Measurements from ENCODE around the gene CENPP.
A peak's percentile ranks its signal among the peaks of the same experiment; 100 is the strongest.

Gene CENPP

GRCh38 chr9:92315456-92315855 lies 10.3 kb upstream of the CENPP start:
- no peak for DNase-seq

- DNase-seq, result no peak
Observed at GRCh38 chr9:92324431-92324830, 1.3 kb upstream of the CENPP start.

GRCh38 chr9:92324889-92325268 lies 874 bp upstream of the CENPP start:
- no peak for DNase-seq

- DNase-seq, result no peak
Observed at GRCh38 chr9:92325991-92326500, 293 bp downstream of the CENPP start.

GRCh38 chr9:92327283-92327850 lies 1.6 kb downstream of the CENPP start:
- DNase-seq, result no peak

- DNase-seq, result no peak
Observed at GRCh38 chr9:92328225-92328624, 2.5 kb downstream of the CENPP start.

- no peak for DNase-seq
Observed at GRCh38 chr9:92332577-92333281, 7.0 kb downstream of the CENPP start.

GRCh38 chr9:92333282-92333634 lies 7.5 kb downstream of the CENPP start:
- DNase-seq, result no peak

GRCh38 chr9:92341578-92341977 lies 15.8 kb downstream of the CENPP start:
- DNase-seq, result no peak

GRCh38 chr9:92342825-92343488 lies 17.2 kb downstream of the CENPP start:
- DNase-seq, result no peak

- DNase-seq, result no peak
Observed at GRCh38 chr9:92345582-92345981, 19.8 kb downstream of the CENPP start.

GRCh38 chr9:92349771-92350739 lies 24.3 kb downstream of the CENPP start:
- no peak for DNase-seq

- DNase-seq, result no peak
Observed at GRCh38 chr9:92350740-92351133, 25.0 kb downstream of the CENPP start.

- no peak for DNase-seq
Observed at GRCh38 chr9:92353051-92353450, 27.3 kb downstream of the CENPP start.

GRCh38 chr9:92359394-92359995 lies 33.7 kb downstream of the CENPP start:
- DNase-seq, result no peak

- DNase-seq, result no peak
Observed at GRCh38 chr9:92360083-92360482, 34.3 kb downstream of the CENPP start.

- DNase-seq, result no peak
Observed at GRCh38 chr9:92369075-92369474, 43.3 kb downstream of the CENPP start.

- no peak for DNase-seq
Observed at GRCh38 chr9:92373167-92373566, 47.4 kb downstream of the CENPP start.

- peak; percentile 34 for DNase-seq
Observed at GRCh38 chr9:92377876-92378275, 52.1 kb downstream of the CENPP start.

- DNase-seq, result peak; percentile 45
Observed at GRCh38 chr9:92378865-92379560, 53.3 kb downstream of the CENPP start.

- DNase-seq, result no peak
Observed at GRCh38 chr9:92380603-92381002, 54.9 kb downstream of the CENPP start.

GRCh38 chr9:92381775-92382174 lies 56.0 kb downstream of the CENPP start:
- no peak for DNase-seq
